Measurements from ENCODE around the gene CBX5.
"Not testable (repeated sequence)": the region's sequence is repeated elsewhere in the genome, so short reads cannot be mapped to it uniquely, and the experiment has no call there.

CBX5 gene

DNA sequence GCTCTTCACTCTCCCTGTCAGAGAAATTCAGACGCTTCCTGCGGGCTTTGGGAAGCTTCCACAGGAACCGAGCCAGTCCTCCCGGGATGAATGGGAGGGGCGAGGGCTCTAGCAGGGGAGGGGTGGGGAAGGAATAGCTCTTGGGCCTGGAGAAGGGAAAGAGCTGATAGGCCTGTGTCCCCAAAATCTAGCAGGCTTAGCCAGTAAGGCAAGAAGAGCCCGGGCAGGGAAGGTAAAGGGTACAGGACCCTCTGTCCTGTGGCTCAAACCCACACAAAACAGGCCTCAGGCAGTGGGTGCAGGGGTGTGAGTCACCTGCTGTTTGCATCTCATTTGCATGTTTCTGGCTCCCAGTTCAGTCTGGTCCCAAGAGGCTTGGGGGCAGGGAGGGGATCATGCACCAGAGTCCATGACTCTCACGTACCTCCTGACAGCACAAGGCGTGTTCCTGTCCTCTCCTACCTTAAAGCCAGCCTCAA is 82.5 kb downstream of the CBX5 start:
- DNase-seq (ENCODE audit: low read depth in 2 of 2) = no peak

DNA sequence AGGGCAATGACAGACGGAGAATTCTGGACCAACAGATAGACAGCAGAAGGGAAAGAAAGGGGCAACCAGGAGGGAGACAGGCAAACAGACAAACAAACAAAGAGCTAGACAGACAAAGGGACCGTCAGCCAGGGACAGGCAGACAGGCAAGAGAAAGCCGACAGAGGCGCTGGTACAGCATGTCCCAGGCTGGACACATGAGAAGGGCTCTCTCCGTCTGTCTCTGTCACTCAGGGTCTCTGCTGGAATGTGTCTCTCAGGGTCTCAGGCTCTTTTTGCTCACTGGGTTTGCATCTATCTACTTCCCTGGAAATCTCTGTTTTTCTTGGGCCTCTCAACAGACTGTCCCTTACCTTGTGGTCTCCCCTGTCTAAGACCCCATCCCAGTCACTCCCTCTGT is 82.9 kb downstream of the CBX5 start:
- no peak for DNase-seq (ENCODE audit: low read depth in 2 of 2)

DNA sequence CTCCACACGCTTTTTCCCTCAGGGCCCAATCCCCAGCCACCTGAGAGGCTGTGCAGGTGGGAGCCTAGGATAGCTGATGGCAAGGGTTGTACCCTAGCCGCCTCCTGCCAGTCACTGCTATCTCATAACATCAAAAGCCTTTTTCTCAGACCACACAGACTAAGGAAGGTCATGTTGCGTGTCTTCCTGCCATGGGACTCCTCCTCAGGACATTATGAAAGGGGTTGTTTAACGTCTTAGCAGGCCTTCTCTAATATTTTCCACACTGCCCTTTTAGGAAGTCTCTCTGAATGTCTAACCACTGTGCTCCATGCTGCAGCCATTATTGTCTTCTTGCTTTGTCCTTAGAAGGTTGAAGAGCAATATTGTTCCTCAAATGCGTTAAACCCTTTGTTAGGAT is 83.5 kb downstream of the CBX5 start:
- no peak for DNase-seq (ENCODE audit: low read depth in 2 of 2)

DNA sequence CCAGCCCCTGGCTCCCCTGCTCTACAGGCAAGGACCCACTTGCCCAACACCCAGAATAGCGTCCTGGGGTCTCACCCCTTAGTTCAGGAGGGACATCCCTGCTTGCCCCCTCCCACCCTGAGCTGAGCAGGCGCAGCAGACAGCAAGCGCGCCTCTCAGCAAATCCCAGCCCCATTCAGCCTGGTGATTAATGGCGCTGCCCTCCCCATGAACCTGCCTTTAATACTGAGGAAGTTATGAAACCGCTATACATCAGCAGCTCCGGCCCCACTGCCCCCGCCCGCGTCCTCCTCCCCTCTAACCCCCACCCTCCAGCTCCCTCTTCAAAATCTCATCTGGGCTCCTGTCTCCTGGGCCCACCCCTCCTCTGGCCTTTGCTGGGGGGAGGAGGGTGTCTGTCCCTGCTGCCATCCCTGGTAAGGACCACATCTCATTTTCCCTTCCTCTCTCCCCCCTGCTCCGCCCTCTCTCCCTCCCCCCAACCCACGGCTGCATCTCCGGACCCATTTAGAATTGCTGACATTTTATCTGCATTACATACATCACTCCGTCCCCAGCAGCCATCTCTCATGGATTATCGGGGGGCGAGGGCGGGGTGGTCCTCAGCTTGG is 84.1 kb downstream of the CBX5 start:
- DNase-seq (ENCODE audit: low read depth in 2 of 2) = no peak

DNA sequence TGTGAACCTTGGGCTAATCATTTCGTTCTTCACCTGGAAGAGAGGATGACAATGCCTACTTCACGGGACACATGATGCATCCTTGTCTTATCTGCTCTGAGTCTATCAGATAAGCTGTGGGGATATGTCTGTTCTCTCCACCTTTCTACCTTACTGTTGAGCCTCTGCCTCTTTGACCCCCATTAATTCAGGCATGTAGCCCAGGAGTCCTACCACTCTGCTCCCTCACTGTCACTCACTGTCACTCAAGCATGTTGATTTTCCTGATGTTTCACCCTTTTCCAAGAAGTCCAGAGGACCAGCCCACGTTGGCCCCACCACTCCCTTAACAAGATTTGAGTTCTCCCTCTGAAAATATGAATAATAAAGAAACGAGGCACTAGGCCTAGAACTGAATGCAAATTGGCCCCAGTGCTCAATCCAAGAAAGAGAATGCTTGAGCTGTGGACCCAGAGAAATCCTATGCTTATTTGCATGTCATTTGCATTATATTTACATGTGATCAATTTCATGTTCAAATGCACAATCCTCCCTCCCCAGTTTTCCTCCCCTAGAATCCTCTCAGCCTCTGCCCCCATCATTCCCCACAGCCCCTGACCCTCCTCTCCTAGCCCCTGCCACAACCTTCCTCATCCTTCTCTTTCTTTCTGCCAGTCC is 84.7 kb downstream of the CBX5 start:
- DNase-seq (ENCODE audit: low read depth in 2 of 2) = no peak

DNA sequence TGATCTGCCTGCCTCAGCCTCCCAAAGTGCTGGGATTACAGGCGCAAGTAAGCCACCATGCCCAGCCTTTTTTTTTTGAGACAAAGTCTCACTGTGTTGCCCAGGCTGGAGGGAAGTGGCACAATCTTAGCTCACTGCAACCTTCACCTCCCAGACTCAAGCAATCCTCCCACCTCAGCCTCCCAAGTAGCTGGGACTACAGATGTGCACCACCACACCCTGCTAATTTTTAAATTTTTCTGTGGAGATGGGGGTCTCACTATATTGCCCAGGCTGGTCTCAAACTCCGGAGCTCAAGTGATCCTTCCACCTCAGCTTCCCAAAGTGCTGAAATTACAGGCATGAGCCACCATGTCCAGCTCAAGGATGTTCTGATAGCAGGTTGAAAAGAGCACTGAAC is 85.3 kb downstream of the CBX5 start:
- DNase-seq (ENCODE audit: low read depth in 2 of 2) = not testable (repeated sequence)

DNA sequence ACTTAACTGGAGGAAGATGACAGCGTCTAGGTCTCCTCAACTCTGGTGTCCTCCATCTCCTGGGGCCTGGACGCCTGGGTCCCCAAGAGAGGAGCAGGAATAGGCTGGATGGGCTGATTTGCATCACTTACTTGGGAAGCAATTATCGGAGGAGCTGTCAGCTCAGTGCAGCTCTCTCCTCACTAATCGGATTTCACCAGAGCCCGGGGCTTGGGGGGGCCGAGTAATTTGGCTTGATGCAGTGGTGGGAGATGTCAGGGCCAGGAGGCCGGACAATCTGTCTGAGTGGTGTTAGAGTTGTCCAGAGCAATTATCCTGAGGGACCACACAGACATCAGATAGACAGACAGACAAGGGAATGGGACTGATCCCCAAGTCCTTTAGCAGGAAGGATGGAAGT is 86.5 kb downstream of the CBX5 start:
- no peak for DNase-seq (ENCODE audit: low read depth in 2 of 2)

DNA sequence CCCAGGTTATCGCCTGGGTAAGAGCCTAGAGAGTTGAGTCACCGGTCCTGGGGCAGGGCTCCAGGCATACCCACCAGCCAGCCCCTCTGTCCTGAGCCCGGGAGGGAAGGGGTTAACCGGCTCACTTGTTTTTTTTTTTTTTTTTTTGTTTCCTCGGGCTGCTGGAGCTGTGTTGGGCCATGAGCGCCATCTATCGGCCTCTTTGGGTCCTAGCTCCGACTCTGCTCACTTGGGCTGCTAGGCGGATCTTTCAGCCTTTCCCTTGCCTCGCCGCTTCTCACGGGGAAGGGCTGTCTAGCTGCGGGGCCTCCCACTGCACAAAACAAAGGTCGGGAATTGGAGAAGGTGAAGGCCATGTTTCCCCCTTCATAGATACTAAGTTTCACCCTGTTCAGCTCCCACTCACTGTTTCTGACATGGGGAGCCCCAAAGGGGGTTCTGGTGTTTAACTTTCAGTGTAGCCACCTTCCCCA is 88.3 kb downstream of the CBX5 start:
- DNase-seq (ENCODE audit: low read depth in 2 of 2) = peak; percentile 51 to 61

DNA sequence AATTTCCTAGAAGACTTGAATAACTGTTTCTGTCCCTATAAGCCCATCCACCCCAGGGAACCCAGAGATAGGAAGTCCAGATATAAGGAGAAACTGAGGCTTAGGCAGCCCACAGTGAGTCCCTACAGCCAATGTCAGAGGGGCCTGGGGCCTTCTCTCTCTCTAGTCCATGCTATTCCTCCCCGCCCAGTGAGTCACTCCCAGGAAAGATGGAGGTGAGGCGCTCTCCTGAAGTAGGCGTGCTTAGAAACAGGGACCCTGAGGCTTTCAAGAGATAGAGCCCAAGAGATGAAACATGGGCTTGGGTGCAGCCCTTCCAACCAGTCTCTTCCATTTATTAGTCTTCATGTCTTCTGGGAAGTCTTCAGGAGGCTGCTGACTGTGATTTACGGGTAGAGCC is 88.8 kb downstream of the CBX5 start:
- DNase-seq (ENCODE audit: low read depth in 2 of 2) = no peak

DNA sequence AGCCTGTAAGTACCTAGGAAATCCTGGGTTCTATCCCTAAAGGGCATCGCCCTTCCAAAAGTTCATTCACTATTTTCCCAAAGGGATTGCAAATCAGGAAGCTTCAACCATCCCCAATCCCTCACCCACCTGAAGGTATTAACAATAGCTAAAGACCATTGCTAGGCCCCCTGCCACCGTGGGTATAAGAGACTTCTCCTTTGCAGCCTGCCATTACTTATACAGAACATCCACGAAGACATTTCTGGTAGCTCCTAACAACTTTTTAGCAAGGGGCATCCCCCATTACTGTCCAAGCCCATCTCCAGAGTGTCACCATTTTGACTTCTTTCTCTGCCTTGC is 90.8 kb downstream of the CBX5 start:
- no peak for DNase-seq (ENCODE audit: low read depth in 2 of 2)

DNA sequence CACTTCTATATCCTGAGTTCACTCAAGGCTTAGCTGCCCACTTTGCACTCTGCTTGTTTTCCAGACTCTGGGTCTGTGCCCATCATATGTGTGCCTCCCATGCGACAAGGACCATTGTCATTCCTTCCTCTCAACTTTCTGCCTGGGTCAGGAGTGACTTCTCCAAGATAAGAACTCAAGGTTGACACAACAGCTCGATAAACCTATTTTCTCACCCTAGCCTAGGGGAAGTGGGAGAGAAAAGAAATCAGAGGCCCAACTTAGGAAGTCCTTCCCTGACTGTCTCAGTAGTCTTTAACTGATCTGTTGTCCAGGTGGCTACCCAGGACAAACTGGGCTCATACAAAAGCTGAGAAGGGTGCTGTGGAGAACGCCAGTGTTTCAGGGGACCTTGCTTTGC is 92.8 kb downstream of the CBX5 start:
- no peak for DNase-seq (ENCODE audit: low read depth in 2 of 2)

DNA sequence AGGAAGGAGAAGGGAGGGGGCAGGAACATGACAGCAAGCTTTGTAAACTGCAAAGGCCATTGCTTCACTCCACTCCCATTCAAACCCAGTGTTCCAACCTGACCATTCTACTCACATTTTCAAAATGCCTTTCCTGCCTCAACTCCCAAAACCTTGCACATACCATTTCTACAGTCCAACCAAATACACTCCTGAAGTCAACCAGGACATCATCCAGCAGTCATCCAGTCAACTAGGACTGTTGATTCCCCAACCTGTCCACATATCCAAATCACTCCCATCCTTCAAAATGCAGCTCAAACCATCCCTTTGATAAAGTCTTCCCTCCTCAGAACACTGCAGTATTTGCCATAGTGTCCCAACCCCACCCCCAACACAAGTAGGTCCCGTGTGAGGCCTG is 94.0 kb downstream of the CBX5 start:
- DNase-seq (ENCODE audit: low read depth in 2 of 2) = no peak

DNA sequence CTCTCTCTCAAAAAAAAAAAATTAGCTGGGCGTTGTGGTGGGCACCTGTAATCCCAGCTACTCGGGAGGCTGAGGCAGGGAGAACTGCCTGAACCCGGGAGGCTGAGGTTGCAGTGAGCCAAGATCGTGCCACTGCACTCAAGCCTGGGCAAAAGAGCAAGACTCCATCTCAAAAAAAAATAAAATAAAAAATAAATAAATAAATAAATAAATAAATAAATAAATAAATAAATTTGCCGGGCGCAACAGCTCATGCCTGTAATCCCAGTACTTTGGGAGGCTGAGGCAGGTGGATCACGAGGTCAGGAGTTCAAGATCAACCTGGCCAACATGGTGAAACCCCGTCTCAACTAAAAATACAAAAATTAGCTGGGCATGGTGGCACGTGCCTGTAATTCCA is 94.6 kb downstream of the CBX5 start:
- DNase-seq (ENCODE audit: low read depth in 2 of 2) = not testable (repeated sequence)

DNA sequence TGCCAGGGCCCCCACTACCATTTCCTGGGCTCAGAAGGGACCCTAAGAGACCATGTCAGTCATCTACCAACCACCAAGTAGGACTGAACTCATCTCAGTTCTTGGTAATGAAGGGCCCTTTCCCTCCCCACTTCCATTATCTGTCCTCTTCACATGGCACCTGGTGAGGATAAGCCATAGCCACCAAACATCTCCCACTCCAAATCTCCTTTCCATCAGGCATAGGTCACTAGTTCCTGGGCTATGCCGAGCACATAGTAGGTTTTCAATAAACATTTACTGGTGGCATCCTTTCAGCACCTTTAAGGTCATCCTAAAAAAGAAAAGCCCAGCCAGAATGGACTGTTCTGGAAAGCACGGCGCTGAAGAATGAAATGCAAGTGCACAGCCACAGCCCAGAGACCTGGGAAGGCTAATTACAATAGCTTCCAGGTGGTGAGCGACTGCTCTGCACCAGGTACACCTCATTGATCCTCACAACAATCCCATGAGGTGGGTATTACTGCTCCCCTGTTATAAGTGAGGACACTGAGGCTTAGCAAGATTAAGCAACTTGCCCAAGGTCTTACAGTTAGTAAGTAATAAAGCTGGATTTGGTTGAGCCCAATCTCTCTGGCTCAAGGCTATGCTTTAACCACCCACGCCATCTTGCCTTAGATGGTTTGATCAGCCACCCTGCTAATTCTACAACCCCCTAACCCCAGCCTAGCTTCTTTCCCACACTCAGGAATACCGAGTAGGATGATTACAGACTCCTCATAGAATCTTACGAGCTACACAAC is 95.7 kb downstream of the CBX5 start:
- no peak for DNase-seq (ENCODE audit: low read depth in 2 of 2)

DNA sequence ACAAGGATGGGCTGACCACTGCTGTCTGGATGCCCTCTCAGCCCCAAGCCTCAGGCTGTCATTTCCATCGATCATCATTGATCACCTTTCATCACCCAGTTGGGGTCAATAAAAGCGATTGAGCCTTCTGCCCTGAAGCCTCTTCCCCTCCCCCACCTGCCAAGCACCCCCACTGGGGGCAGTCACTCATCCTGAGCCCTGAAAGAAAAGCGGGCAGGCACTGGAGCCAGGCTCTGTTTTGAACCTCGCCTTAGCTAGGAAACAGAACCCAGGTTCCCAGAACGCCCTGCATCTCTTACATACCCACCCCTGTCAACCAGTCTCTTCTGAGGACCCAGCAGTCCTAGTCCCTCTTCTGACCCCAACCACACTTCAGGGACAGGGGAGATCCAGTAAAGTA is 96.9 kb downstream of the CBX5 start:
- DNase-seq (ENCODE audit: low read depth in 2 of 2) = no peak

DNA sequence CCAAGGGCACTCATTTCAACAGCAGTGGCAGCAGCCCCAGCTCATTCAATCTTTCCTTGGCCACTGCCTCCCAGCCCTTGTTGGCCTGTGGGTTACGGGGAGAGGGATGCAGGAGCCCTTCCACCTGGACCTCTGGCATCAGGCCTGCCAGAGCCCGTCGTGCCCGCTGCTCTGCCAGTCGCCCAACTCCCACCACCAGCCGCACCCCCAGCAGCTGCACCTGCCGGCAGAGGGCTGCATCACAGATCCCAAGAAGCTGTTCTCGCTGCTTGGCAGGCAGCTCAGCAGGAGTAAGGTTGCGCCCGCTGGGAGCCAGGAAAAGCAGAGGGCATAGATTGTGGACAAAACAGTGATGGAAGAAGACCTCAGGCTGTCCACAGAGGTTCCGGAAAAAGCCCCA is 97.8 kb downstream of the CBX5 start:
- no peak for DNase-seq (ENCODE audit: low read depth in 2 of 2)

Measured in stimulated activated CD4-positive, alpha-beta T cell treated with anti-CD3 and anti-CD28 coated beads, Interleukin-1b, Interleukin-23, amount 100 ng/mL, for 1 hour (primary cell).